ENCODE measurements around the gene LINC00237.
A peak's percentile ranks its signal among the peaks of the same experiment; 100 is the strongest.

Gene LINC00237

DNA sequence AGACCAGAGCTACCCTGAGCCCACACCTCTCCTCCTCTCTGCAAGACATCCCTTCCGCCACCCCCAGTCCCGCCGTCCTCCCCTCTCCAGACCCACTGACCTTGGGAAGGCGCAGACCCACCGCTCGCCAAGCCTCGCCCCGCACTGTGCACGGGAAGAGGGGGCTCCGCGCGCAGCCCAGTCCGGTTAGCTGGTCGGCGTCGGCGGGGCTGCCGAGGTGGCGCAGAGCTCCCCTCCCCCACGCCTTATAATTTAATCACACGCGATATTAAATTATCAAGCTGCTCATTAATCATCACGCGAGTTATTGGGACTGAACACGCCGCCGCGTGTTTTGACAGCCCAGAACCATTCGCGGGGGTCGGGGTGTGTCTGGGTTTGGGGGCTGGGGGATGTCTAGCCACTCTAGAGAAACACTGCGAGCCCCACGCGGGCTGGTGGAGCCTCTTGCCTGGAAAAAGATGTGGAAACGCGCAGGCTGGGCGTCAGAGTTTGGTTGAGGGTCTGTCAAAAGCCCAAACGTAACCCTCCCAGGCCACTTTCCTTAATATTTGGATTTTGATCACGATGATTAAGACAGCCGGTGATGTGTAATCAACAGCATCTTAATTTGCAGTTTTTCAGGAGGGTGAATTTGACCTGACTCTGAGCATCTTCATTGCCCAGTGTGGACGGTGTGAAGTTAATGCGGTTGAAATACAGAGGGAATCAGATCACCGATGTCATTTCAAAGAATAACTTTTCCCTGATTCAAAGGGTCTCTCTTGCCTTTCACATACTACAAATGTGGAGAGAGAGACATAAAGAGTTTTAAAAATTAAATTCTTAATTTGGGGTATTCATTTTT is at the start of gene LINC00237:
LINC00237 (minus strand) TSS at position 188 of the 847 bp plus-strand sequence.
- DNase-seq = no peak

DNA sequence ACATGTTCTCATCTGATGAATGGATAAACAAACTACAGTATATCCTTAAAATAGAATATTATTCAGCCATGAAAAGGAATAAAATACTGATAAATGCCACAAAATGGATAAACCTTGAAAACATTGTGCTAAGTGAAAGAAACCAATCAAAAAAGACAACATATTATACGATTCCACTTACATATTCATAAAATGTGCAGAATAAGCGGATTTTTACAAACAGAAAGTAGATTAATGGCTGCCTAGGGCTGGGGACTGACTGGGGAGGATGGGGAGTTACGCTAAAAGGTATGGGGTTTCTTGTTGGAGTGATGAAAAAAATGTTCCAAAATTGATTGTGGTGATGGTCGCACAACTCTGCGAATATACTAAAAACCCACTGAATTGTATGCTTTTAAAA is 49.1 kb upstream of the LINC00237 start:
- DNase-seq = no peak

DNA sequence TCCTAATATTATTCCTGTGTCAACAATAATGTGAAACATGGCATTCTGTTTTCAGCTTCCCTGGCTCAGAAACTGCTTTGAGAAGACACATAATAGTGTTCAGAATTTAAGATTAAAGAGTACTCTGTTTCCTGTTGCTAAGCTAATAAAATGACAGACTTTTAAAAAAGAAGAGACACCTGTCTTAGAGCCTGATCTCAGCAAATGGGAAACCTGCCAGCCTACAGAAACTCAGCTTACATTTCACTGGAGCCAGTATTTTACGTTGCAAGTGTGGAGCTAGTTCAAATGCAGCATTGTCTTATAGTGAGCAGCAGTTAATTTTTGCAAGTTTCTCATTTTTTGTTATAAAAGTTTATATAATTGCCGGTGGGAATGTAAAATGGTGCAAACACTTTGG is 48.5 kb upstream of the LINC00237 start:
- DNase-seq = no peak

DNA sequence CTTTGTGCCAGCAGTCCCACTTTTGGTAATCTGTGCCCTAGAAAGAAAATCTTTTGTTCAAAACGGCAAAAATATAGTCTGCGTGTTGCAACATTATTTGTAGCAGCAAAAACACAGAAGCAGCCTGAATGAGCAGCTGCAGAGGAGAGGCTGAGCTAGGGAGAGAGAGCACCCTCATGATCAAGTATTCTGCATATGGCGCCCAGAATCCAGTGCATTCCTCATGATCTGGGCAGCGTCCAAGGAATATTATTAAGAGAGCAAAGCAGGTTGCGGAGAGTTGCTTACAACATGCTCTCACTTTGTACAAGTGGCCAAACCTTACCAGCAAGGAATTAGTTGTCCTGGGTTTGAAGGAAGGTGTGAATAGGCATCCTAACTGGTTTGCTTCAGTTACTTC is 45.6 kb upstream of the LINC00237 start:
- no peak for DNase-seq

DNA sequence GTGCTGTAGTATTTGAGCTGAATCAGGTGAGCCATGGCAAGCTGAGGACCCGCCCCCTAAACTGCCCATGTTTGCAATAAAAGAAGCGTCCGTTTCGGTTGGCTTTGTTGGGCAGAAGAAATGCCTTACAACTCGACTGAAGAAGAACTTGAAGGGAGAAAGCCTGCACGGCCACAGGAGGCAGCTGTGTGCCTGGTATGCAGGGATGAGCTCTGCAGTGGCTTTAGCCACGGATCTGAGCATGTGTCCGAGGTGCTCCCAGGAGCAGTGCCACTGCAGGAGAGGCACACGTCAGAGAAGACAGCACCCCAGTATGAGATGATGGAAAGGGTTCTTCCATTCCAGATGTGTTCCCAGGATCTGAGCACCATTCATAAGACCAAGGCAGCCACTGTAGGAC is 43.2 kb upstream of the LINC00237 start:
- DNase-seq = no peak

DNA sequence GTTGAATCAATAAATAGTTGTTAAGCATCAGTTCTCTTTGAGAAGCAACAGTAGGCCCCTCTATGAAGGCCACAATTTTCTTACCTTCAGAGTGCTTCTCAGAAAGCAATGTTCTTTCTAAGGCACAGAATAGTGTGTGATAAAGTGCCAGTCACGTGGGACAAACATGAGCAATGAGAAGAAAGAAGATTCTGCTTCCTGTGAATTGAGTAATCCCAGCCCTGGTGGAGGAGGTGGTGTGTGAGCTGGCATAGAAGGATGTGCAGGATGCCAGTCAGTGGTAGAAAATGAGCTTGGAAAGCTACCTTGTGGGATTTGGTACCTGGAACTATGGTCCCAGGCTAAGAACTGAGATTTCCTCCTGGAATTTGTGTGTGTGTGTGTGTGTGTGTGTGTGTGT is 41.4 kb upstream of the LINC00237 start:
- no peak for DNase-seq

DNA sequence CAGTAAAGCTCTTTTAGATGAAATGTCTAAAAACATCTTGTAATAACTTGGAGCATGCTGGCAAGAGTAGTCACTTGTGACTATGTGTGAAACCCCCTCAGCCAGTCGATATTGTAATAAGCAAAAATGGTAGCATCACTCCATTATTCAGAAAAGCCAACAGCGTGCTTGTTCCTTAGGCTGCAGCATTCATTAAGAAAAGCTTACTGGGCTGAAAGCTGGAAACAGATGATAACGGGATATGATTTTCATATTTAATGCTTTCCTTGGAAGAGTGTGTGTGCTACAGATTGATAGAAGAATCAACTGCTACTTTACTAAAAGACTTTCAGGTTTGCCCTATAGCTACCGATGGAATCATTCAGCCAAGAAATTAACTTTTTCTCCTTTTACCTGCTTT is 40.1 kb upstream of the LINC00237 start:
- DNase-seq = no peak

DNA sequence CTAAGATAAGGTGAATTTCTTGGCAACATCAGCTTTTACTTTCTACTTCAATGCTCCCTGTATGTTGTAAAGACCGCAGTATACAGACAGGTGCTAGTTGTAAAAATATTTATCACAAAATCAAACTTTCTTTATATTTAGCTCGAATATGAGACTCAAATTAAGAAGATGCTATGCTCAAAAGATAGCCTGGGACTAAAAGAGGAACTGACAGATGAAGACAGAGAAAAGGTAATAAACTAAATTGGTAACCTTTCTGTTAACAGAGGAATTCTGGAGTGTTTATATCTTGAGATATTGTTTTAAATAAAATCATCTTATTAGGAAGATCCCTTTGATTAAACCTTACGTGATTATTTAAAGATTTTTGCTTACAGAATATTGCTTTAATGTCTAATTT is 39.3 kb upstream of the LINC00237 start:
- DNase-seq = no peak

DNA sequence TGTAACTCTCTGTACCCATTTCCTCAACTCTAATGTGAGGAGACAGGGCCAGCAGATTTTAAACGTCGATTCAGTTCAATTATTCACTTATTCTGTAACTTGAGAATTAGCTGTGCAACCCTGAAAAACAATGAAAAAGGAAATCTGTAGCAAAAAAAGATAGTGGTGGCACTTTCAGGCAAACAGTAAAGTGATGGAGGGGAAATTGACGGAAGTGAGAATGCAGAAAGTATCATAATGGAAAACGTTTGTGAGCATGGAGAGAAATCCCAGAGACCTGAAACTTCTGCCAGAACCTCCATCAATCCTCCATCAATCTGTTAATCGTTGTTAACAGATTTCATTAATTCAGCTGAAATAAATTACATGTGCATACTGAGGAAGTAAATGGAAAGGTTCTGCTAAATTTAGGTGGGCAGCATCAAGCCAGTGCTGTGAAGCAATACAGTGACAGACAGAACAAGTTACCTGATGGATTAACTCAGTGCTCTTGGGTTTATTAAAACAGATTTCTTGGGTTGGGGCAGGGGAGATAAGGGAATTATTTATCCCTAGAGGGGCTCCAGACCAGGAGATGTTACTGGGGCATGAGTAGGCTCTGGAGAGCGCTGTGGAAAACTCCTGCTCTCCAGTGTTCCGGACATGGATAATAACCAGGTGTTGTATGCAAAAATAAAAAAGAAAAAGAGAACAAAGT is 37.2 kb upstream of the LINC00237 start:
- DNase-seq = no peak

DNA sequence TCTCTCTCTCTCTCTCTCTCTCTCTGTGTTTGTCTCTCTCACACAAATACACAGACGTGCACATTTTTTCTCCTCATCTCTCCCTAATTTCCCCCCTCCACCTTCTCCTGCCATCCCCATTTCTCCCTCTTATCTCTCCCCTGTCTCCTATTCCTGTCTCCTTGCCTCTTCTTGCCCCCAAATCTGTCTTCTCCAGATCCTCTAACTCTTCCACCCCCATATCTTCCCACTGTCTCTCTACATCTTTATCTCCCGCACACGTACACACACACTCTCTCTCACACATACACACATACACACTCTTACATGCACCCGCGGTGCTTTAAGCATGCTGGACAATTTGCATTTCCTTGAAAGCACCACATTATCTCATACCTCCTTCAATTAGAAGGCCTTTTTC is 35.7 kb upstream of the LINC00237 start:
- DNase-seq = no peak

DNA sequence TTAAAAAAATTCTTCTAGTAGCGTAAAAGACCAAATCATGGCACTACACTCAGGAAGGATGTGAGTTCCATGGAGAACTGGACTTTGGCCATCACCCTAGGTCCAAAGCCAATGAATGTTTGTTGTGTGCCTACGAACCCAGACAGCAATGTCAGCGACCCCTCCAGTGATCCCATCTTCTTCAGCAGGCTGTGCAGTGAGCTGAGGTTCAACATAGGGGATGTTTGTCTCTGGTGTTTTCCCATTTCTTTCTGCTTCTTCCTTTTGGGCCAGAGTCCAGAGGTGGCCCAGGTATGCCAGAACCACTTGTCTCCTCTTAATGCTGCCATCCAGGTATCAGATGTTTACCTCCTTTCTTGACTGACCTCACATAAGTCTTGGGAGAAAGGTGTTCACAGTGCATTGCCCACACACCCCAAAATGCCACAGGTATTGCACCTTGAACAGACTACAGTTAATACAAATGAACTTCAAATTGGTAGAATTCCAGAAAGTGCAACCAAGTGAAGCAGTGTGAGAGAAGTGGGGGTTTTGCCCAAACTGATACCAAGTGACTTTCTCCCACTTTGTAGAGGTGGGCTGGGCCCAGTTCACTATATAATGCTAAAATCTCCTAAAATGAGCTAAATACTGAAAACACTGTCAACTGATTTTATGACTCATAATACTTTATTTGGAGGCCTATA is 33.9 kb upstream of the LINC00237 start:
- DNase-seq = no peak

DNA sequence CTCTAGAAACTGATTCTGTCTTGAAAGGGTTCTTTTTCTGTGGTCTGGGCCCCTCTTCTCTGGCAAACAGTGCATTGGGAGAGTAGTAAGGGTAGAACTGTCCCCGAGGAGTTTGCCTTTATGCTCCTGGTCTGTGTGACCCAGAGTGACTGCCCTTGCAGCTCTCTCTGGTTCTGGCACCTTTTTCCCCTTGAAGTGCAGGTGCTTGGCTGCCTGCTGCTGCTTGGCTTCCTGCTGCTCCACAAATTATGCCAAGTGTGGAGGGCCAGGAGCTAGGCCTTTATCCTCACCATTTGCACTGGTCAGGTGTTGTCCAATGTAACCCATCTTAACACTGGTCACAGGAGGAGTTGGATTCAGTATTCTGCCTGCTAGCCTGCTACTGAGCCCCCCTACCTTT is 30.9 kb upstream of the LINC00237 start:
- peak; percentile 8 for DNase-seq

DNA sequence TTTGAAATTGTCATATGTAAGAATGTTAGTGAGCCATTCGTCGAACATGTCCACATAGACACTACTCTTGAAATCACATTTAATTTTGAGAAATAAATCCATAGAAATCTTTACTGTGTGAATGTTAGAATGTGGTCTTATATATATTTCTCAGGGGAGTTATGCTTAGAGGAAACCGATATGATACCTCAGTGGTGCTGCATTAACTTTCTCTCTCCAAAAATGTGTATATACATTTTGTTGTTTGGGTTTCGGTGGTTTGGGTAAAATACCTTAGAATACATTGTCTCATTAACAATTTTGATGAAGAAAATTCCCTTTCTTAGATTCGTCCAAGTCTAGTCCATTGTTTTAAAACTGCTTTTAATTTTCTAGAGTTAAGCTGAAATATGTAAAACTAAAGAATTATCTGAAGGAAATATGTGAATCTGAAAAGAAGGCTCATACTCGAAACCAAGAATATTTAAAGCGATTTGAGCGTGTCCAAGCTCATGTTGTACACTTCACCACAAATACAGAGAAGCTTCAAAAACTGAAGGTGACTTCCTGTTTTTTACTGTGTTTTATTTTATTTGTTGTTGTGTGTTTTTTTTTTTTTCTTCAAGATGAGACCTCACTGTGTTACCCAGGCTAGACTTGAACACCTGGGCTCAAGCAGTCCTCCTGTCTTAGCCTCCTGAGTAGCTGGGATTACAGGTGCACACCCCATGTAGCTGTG is 30.0 kb upstream of the LINC00237 start:
- DNase-seq = no peak

DNA sequence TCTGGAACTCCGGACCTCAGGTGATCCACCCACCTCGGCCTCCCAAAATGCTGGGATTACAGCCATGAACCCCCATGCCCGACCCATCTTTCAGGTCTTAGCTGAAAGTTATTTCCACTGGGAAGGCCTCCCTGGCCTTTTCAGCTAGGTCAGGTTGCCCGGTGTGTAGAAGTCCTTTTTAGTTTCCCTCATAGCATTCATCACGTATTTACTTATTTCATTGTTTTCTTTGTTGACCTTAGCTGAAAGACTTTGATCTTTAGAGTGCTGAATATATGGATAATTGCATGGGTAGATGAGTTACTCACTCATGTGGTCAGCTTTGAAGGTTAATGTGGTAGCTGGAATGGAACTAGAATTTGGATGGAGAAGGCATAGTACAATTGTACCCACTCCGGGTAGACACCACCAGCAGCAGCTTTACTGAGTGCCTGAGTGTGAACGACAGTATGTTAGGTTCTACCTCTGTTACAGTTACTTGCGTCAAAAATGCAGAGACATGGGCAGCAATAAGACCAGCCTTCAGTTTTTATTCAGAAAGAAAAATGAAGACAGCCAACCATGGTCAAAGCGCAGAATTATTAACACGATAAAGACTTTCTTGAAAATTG is 28.8 kb upstream of the LINC00237 start:
- no peak for DNase-seq

DNA sequence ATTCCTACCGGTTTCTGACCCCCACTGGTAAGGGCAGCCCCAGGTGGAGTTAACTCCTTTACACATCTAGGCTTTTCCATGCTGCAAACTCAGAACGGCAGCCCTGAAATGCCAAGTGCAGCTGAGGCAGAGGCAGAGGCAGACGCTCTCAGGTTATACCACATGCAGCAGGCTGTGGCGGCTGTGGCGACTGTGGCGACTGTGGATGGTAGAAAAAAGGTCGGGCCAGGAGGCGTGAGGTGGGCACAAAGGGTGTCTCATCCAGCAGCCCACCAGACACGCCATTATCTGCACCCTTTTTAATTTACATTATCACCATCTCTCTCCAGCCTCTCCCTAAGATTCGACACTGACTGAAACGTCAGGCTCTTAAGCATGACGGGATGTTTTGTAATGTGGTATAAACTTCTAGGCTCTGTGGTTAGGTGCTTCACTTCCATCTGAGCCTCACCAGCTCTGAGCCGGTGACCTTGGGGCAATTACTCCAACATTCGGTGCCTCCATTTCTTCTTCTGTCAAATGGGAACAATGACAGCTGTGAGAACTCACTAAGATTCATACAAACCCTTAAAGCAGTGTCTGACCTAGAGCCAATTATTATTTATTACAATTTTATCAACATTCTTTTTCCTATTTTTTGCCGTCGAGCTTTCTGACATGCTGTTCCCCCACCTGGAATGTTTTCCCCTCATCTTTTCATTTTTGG is 27.9 kb upstream of the LINC00237 start:
- no peak for DNase-seq

DNA sequence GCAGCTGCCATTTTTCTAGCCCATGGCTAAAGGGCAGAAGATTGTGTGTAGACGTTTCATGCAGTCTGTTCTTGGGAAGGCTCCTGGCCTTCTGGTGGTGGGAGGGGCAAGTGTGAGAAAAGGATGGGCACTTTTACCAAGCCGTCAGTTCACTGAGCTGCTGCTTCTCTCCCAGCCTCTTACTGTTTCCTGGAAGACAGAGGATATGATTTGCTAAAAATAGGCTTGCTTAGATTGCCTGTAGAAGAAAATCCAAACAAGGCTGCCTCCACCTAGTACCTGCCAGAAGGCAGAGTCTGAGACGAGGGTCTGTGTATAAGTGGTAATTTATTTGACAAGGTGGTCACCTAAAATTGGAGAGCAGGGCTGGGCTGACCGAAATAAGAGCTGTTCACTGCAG is 27.2 kb upstream of the LINC00237 start:
- DNase-seq = no peak

DNA sequence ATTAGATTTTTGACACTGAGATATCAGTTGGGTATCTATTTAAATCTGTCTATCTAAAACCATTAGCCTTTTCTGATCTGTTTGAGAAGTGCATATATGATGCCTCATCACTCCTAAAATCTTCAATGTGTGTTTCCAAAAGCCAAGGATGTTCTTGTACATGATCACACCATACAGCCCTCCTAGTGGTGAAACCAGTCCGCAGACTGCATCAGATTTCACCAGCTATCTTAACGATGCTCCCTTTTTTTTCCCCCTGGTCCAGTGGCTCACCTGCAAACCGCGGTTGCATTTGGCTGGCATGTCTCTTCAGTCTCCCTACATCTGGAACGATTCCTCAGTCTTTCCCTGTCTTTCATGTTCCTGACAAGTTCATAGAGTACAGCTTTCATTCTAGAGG is 23.7 kb upstream of the LINC00237 start:
- no peak for DNase-seq

DNA sequence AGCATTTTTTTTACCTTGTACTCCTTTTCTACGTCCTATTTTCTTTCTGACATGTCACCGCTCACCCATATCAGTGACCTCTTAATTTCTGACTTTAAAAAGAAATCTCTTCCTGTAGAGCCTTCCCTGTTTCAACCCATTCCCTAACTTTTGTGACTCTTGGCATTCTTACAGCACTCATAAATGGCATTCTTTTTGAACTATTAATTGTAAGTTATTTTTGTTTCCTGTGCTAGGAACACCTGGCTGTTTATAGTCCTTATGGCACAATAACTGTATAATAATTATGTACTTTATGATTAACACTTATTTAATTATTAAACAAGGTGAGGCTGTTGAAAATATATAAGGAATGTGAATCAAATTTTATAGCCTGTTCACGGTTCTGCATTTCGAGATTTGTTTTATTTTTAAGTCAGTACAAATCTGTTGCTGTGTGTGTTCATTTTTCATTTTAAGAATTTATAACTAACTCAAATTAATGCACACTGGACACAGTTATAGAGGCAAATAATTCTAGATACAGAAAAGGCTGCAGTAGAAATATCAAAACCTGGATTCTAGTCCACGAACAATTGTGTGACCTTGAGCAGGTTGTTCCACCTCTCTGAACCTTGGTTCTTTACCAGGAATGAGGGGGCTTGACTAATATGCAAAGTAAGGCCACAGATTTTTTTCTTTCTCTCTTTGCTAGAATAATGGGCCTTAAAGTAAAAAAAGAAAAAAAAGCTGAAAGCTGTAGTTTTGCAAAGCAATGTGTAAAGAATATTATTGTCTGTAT is 21.2 kb upstream of the LINC00237 start:
- no peak for DNase-seq

DNA sequence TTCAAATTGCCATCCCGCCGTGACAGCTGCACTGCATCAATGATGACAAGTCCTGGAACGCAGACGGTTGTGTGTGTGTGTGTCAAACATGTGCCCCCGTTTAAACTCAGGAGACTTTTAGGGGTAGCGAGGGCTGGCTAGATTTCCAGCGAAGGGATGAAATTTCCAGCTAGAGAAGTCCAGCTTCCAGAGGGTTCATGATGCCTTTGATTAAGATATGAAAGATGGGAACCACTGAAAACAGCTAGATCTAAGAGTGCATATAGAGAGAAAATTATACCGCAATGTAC is 20.4 kb upstream of the LINC00237 start:
- DNase-seq = no peak

DNA sequence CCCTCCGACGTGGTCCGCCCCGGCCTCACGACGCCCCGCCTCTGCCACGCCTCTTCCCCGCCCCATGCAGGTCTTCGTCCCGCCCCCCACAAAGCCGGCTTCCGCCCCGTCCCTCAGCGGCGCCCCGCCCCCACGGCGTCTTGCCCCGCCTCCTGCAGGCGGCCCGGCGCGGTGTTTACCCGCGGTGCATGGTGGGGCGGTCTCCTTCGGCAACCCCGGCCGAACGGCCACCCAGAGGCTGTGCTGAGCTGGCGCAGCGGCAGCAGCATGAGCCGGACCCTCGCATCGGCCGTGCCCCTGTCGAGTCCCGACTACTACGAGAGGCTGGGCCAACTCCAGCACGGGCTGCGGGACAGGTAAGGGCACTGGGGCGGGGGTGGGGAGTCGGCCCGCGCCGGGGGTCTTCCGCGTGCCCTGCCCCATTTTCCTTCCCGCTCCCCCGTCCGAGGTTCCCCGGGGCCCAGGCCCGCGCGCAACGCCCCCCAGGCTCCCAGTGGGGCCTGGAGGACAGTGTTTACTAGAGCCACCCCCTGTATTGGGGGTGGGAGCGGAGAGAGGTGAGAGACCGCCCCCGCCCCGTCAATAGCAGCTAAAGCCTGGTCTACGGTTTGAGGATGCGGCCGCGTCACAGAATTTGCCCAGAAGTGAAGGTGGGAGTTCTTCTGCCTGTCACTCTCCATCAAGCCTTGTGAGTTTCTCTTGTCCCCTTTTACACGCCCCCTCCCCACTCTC is 19.9 kb upstream of the LINC00237 start, which contains the start of gene KIZ:
KIZ (plus strand) TSS at position 234 of the 732 bp plus-strand sequence; CDS start at position 268, 34 bp downstream.
- DNase-seq = peak; percentile 91
